GM12878 (cell line): ENCODE results near the gene TTYH1. TPM values are rescaled to one million over a fixed set of nuclear protein-coding genes. Genes with fewer than 3 reads are reported as not detected.
A peak's percentile ranks its signal among the peaks of the same experiment; 100 is the strongest.

ENCODE experiments used
- ATAC-seq: fragments of 200-7000 bp; cut with Tn5 transposase; 3 replicates; pipeline ENCODE4 v1.9.1; 2020; ENCODE audit warnings: mild to moderate bottlenecking, moderate library complexity
- BruUV-seq: library from RNA; stranded (reverse); fragments of 400-500 nt; replicated peaks from 2 replicates; lab custom pipeline; 2021; lab: Mats Ljungman, UMichigan
- CTCF ChIA-PET: fragments of 300-600 bp; sonication (Branson Sonifier 250); formaldehyde crosslinking; extraction: SDS; loops from one replicate; lab custom pipeline; 2021; ENCODE audit warnings: inconsistent platforms; lab: Yijun Ruan, JAX
- POLR2A ChIA-PET: fragments of 350-600 bp; formaldehyde crosslinking; extraction: SDS; loops from one replicate; lab custom pipeline; 2021; ENCODE audit warnings: inconsistent platforms; lab: Charles Lee
- RAD21 ChIA-PET: fragments of 300-600 bp; sonication (Branson Sonifier 250); formaldehyde crosslinking; loops from one replicate; lab custom pipeline; 2023; ENCODE audit warnings: antibody characterized with exemption; ENCODE audit not compliant: unreplicated experiment; lab: Charles Lee
- SMC1A ChIA-PET: fragments of 300-600 bp; sonication (Branson Sonifier 250); formaldehyde crosslinking; loops from one replicate; lab custom pipeline; 2023; ENCODE audit not compliant: unreplicated experiment, uncharacterized antibody; lab: Charles Lee
- DNase-seq: peaks from one replicate; pipeline ENCODE4 v3.0.0-alpha.2; 2011; ENCODE audit warnings: low read depth, low spot score
- FAIRE-seq: peaks from 3 replicates; lab custom pipeline; 2011; peaks lifted over from hg19 to GRCh38; lab: Jason Lieb, UNC
- H2AFZ ChIP-seq: 2 replicates; pipeline ENCODE4 v1.6.0; 2011; ENCODE audit warnings: low read depth, low read length, control low read depth; ENCODE audit not compliant: control insufficient read depth
- H3K27ac ChIP-seq: 2 replicates; pipeline ENCODE4 v1.5.1; 2011; ENCODE audit warnings: control low read depth; ENCODE audit not compliant: control insufficient read depth, insufficient read depth
- H3K27me3 ChIP-seq, 2 experiments: replicated peaks in 1 of 2; 2 replicates each; pipeline versions ENCODE4 v1.6.0 to v1.6.1; 2011; ENCODE audit warnings: low read length in 1 of 2; ENCODE audit not compliant: control insufficient read depth in 2 of 2, insufficient read depth in 2 of 2
- H3K36me3 ChIP-seq, 2 experiments: 2 replicates each; pipeline ENCODE4 v1.5.1; 2011; ENCODE audit warnings: low read length in 1 of 2; ENCODE audit not compliant: control insufficient read depth in 2 of 2, insufficient read depth in 2 of 2
- H3K4me1 ChIP-seq: 2 replicates; pipeline ENCODE4 v1.6.1; 2011; ENCODE audit warnings: mild to moderate bottlenecking, low read length, moderate library complexity, mixed read lengths; ENCODE audit not compliant: control insufficient read depth, insufficient read depth
- H3K4me2 ChIP-seq: 2 replicates; pipeline ENCODE4 v1.6.0; 2011; ENCODE audit warnings: control low read depth; ENCODE audit not compliant: control insufficient read depth, insufficient read depth
- H3K4me3 ChIP-seq: fragments of 200-600 bp; sonication (generic); 2 replicates; pipeline ENCODE4 v1.5.1; 2016
- H3K79me2 ChIP-seq: 2 replicates; pipeline ENCODE4 v1.6.0; 2011; ENCODE audit warnings: low read length; ENCODE audit not compliant: control insufficient read depth, insufficient read depth
- H3K9ac ChIP-seq: 2 replicates; pipeline ENCODE4 v1.8.0; 2011; ENCODE audit warnings: low read length, control low read depth, mixed read lengths; ENCODE audit not compliant: control insufficient read depth, insufficient read depth
- H3K9me3 ChIP-seq: replicated peaks from 3 replicates; pipeline ENCODE4 v1.5.1; 2011; ENCODE audit warnings: mild to moderate bottlenecking, low read length; ENCODE audit not compliant: control insufficient read depth, insufficient read depth
- H4K20me1 ChIP-seq: 2 replicates; pipeline ENCODE4 v1.6.0; 2011; ENCODE audit not compliant: control insufficient read depth, insufficient read depth
- ASH2L ChIP-seq: fragments of 300-600, 200-600 bp; sonication (generic); IDR thresholded peaks from 2 replicates; pipeline ENCODE4 v1.6.1; 2017; ENCODE audit warnings: low read depth, mild to moderate bottlenecking, borderline replicate concordance
- ATF7 ChIP-seq: fragments of 450-650 bp; IDR thresholded peaks from 2 replicates; pipeline ENCODE4 v1.6.1; 2016; ENCODE audit warnings: low read depth, mild to moderate bottlenecking
- BCLAF1 ChIP-seq: fragments of 450-650 bp; IDR thresholded peaks from 2 replicates; pipeline ENCODE4 v1.6.1; 2017; ENCODE audit warnings: antibody characterized with exemption, mild to moderate bottlenecking, moderate library complexity
- EGR1 ChIP-seq, 2 experiments: IDR thresholded peaks; 1 replicate in 1 of 2; 2 replicates in 1 of 2; pipeline ENCODE4 v1.6.1; 2011 to 2012; ENCODE audit warnings: low read depth in 2 of 2, low read length in 2 of 2, borderline replicate concordance in 1 of 2, mild to moderate bottlenecking in 1 of 2, moderate library complexity in 1 of 2
- IKZF1 ChIP-seq: fragments of 450-650 bp; conservative IDR thresholded peaks from 2 replicates; pipeline ENCODE4 v1.6.1; 2017; ENCODE audit warnings: antibody characterized with exemption, mild to moderate bottlenecking
- PAX5 ChIP-seq: IDR thresholded peaks from 2 replicates; pipeline ENCODE4 v1.6.1; 2011; ENCODE audit warnings: low read depth, low read length, borderline replicate concordance
- SKIL ChIP-seq: fragments of 450-650 bp; IDR thresholded peaks from 2 replicates; pipeline ENCODE4 v1.6.1; 2017; ENCODE audit warnings: mild to moderate bottlenecking, low read depth, inconsistent platforms; ENCODE audit not compliant: poor library complexity, severe bottlenecking
- SRF ChIP-seq, 2 experiments: IDR thresholded peaks; 2 replicates each; pipeline ENCODE4 v1.6.1; 2011; ENCODE audit warnings: low read depth in 2 of 2, low read length in 2 of 2, mild to moderate bottlenecking in 1 of 2, moderate library complexity in 1 of 2
- TCF7 ChIP-seq: IDR thresholded peaks from 2 replicates; pipeline ENCODE4 v1.6.1; 2014; ENCODE audit warnings: antibody characterized with exemption, borderline replicate concordance
- ZNF384 ChIP-seq: IDR thresholded peaks from 2 replicates; pipeline ENCODE4 v1.6.1; 2012; ENCODE audit warnings: low read depth, mild to moderate bottlenecking, low read length, improper control_type of control experiment, borderline replicate concordance
- WGBS: methylation state at CpG from one replicate; pipeline ENCODE4 v1.1.6; 2016; ENCODE audit warnings: low lambda C conversion rate; ENCODE audit not compliant: insufficient replicate concordance, insufficient coverage; ENCODE audit errors: missing lambda C conversion rate; 5-methylcytosine and 5-hydroxymethylcytosine counted together
- in situ Hi-C: fragments of 300-500 bp; cut with MboI; formaldehyde crosslinking; loops from 9 replicates; pipeline ENCODE4 v1.14.3; 2018; ENCODE audit warnings: mixed read lengths
- intact Hi-C: fragments of 100-400 bp; cut with micrococcal nuclease; formaldehyde crosslinking; loops from one replicate; pipeline ENCODE4 v1.14.2; 2022; ENCODE audit not compliant: unreplicated experiment
- polyA plus RNA-seq, 11 experiments: library from polyadenylated mRNA; depleted of rRNA in 4 of 11; unstranded in 6 of 11; stranded (reverse) in 5 of 11; fragments of >200 nt; fragmentation: Nextera tagmentation in 4 of 11; fragmentation: Illumina TruSeq in 1 of 11; extraction: Ambion mirVana in 4 of 11; extraction: Trizol in 1 of 11; gene quantifications; 1 replicate in 1 of 11; 2 replicates in 10 of 11; pipeline versions ENCODE4 v1.2.1 to v1.2.3, GENCODE V29; 2011 to 2016; ENCODE audit warnings: inconsistent platforms in 2 of 11, missing spikeins in 2 of 11, low read depth in 1 of 11
- total RNA-seq, 4 experiments: library from RNA; depleted of rRNA in 3 of 4; stranded (reverse); fragments of >200 nt in 3 of 4; fragmentation: Illumina TruSeq in 1 of 4; extraction: Trizol in 1 of 4; gene quantifications; 2 replicates each; pipeline versions ENCODE4 v1.2.1 to v1.2.3, GENCODE V29; 2013 to 2021

TTYH1 gene
- total and polyA plus RNA-seq, 10 of the 15 experiments (the other 5 are each of a cell fraction or from before 2014, with no cell fraction given) = 0.01 to 0.36 (median 0.09) TPM; not detected in 3

DNA sequence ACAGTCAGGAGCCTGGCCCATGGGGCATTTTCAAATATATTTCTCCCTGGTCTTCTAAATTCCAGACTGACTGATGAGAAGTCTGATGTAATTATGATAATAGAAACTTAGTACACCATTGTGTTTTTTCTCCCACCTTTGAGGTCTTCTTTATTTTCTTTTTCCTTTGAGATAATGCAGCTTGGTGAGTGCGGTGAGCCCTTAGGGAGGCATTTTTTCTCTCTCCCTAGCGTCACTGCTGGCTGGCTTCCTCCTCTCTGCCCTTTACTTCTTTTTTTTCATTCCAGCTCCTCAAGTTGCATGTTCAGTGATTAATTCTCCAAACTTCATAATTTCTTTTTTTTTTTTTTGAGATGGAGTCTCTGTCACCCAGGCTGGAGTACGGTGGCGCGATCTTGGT, 70.6 kb downstream of the TTYH1 start:
- DNase-seq = no peak
- SMC1A ChIA-PET = interaction anchor here (0.6 to 1.3 kb wide), 11 partner anchors 68 to 650 kb away, joined by 3 to 5 read pairs (median 3); no protein-coding TSS in a partner anchor
- Histone ChIP-seq H3K36me3 (no peaks in the 10 kb centered on the region), H4K20me1 (no peaks in the 10 kb centered on the region), H3K4me2 (peak overlapping the region; percentile 44; the same call in 1 of the 2 replicates), H3K4me1 (peaks cover 8% of the 10 kb centered on the region), H3K9ac (no peak overlapping the region), H3K79me2 (no peaks in the 10 kb centered on the region), H3K9me3 (no peaks in the 10 kb centered on the region), H3K27ac (no peak overlapping the region), H2AFZ (no peak overlapping the region), H3K4me3 (no peak overlapping the region), H3K27me3 (no peaks in the 10 kb centered on the region; a peak in 1 of 4 replicates)
- intact Hi-C loops (loop anchor here (2.0 kb wide), 1 partner anchor 131 kb away; no protein-coding TSS in a partner anchor), in situ Hi-C loops (no loop called here)
- 3% methylated on average over 2 of the region's 5 CpGs for WGBS
- POLR2A ChIA-PET = no interaction called here
- BruUV-seq = no TSS peak
- FAIRE-seq = no peak
- TF ChIP-seq EGR1 (IDR thresholded peaks at IDR 0.05; ENCODE audit: borderline replicate concordance in 1 of 2, low read depth in 2 of 2, low read length in 2 of 2) (no peak), TCF7 (no peak), SRF (IDR thresholded peaks at IDR 0.05; ENCODE audit: low read depth in 2 of 2, low read length in 2 of 2) (no peak), ASH2L (no peak), ATF7 (peak; percentile 6; the same call in 1 of the 2 replicates), SKIL (no peak), PAX5 (no peak), IKZF1 (peak; percentile 31; the same call in 1 of the 2 replicates), BCLAF1 (no peak), ZNF384 (peak; percentile 66; the same call in 1 of the 2 replicates)
- RAD21 ChIA-PET = interaction anchor here (0.7 to 1.7 kb wide), 10 partner anchors 12 to 1147 kb away, joined by 3 to 6 read pairs (median 4); partner anchors contain the start of genes CDC42EP5 and LENG9
- ATAC-seq = peak; percentile 60
- CTCF ChIA-PET = interaction anchor here (0.7 to 2.2 kb wide), 10 partner anchors 12 to 194 kb away, joined by 3 to 10 read pairs (median 3); no protein-coding TSS in a partner anchor
